IMR-90 (cell line): ENCODE measurements around the gene RNF144B. TPM values are rescaled to one million over a fixed set of nuclear protein-coding genes. Genes with fewer than 3 reads are reported as not detected.

Experiments used
- ATAC-seq: fragments of 200-7000 bp; cut with Tn5 transposase; 2 replicates; pipeline ENCODE4 v1.9.1; 2020; ENCODE audit warnings: low read depth, mild to moderate bottlenecking, moderate library complexity
- BruUV-seq: library from RNA; stranded (reverse); fragments of 400-500 nt; replicated peaks from 2 replicates; lab custom pipeline; 2021; lab: Mats Ljungman, UMichigan
- CTCF ChIA-PET: fragments of 300-600 bp; formaldehyde crosslinking; extraction: SDS; loops from one replicate; lab custom pipeline; 2021; ENCODE audit warnings: antibody characterized with exemption; lab: Yijun Ruan, JAX
- POLR2A ChIA-PET: fragments of 300-600 bp; sonication (Branson Sonifier 250); formaldehyde crosslinking; loops from one replicate; lab custom pipeline; 2022; ENCODE audit warnings: antibody characterized with exemption; ENCODE audit not compliant: unreplicated experiment; lab: Charles Lee
- DNase-seq: peaks from one replicate; pipeline ENCODE4 v3.0.0; 2013
- H2AFZ ChIP-seq: replicated peaks from 2 replicates; pipeline ENCODE3; 2013; ENCODE audit warnings: low read length, mild to moderate bottlenecking; ENCODE audit not compliant: poor library complexity
- H2AK5ac ChIP-seq: 2 replicates; pipeline ENCODE4 v1.6.1; 2013; ENCODE audit warnings: low read depth, low read length, inconsistent platforms
- H2AK9ac ChIP-seq: replicated peaks from 2 replicates; pipeline ENCODE3; 2013; ENCODE audit warnings: mild to moderate bottlenecking, low read depth, low read length, moderate library complexity; ENCODE audit not compliant: poor library complexity
- H2BK120ac ChIP-seq: 2 replicates; pipeline ENCODE4 v1.6.1; 2013; ENCODE audit warnings: low read depth, low read length, inconsistent platforms
- H2BK15ac ChIP-seq: 3 replicates; pipeline ENCODE4 v1.6.1; 2013; ENCODE audit warnings: low read depth, low read length, inconsistent platforms
- H2BK20ac ChIP-seq: 2 replicates; pipeline ENCODE4 v1.6.1; 2013; ENCODE audit warnings: low read depth, mild to moderate bottlenecking, inconsistent platforms, low read length, moderate library complexity
- H2BK5ac ChIP-seq: 2 replicates; pipeline ENCODE4 v1.6.1; 2013; ENCODE audit warnings: mild to moderate bottlenecking, low read depth, low read length, inconsistent platforms; ENCODE audit not compliant: poor library complexity, severe bottlenecking
- H3K14ac ChIP-seq: replicated peaks from 2 replicates; pipeline ENCODE4 v1.6.1; 2013; ENCODE audit warnings: low read depth, low read length, inconsistent platforms
- H3K18ac ChIP-seq: 2 replicates; pipeline ENCODE4 v1.6.1; 2013; ENCODE audit warnings: low read depth, low read length, control low read depth
- H3K23ac ChIP-seq: 2 replicates; pipeline ENCODE4 v1.6.1; 2013; ENCODE audit warnings: low read depth, low read length, inconsistent platforms
- H3K27ac ChIP-seq: 2 replicates; pipeline ENCODE4 v1.5.1; 2013; ENCODE audit warnings: mild to moderate bottlenecking, control low read depth, low read length; ENCODE audit not compliant: insufficient read depth
- H3K27me3 ChIP-seq: 2 replicates; pipeline ENCODE4 v1.6.1; 2013; ENCODE audit warnings: low read length; ENCODE audit not compliant: control insufficient read depth, insufficient read depth
- H3K36me3 ChIP-seq: 2 replicates; pipeline ENCODE4 v1.6.1; 2013; ENCODE audit warnings: low read length, mixed read lengths; ENCODE audit not compliant: control insufficient read depth, insufficient read depth
- H3K4ac ChIP-seq: 2 replicates; pipeline ENCODE4 v1.6.1; 2013; ENCODE audit warnings: low read depth, low read length, inconsistent platforms
- H3K4me1 ChIP-seq: 2 replicates; pipeline ENCODE4 v1.6.1; 2013; ENCODE audit warnings: low read length, mixed read lengths; ENCODE audit not compliant: control insufficient read depth, insufficient read depth
- H3K4me2 ChIP-seq: 2 replicates; pipeline ENCODE4 v1.6.1; 2013; ENCODE audit warnings: low read depth, mild to moderate bottlenecking, control low read depth, low read length, moderate library complexity
- H3K4me3 ChIP-seq: 2 replicates; pipeline ENCODE4 v1.5.1; 2013; ENCODE audit warnings: low read depth, mild to moderate bottlenecking, control low read depth, low read length, moderate library complexity; ENCODE audit not compliant: insufficient read depth
- H3K56ac ChIP-seq: 2 replicates; pipeline ENCODE4 v1.6.1; 2013; ENCODE audit warnings: low read length, inconsistent platforms; ENCODE audit not compliant: insufficient read depth; ENCODE audit errors: extremely low read depth
- H3K79me1 ChIP-seq, 2 experiments: 2 replicates each; pipeline ENCODE4 v1.6.1; 2013; ENCODE audit warnings: low read length in 2 of 2, inconsistent platforms in 1 of 2, low read depth in 1 of 2
- H3K9ac ChIP-seq: 2 replicates; pipeline ENCODE4 v1.6.1; 2013; ENCODE audit warnings: low read depth, low read length, control low read depth
- H3K9me1 ChIP-seq: 2 replicates; pipeline ENCODE4 v1.6.1; 2013; ENCODE audit warnings: low read length, inconsistent platforms; ENCODE audit not compliant: insufficient read depth
- H3K9me3 ChIP-seq: 2 replicates; pipeline ENCODE4 v1.6.1; 2013; ENCODE audit warnings: low read length; ENCODE audit not compliant: control insufficient read depth, insufficient read depth
- H4K20me1 ChIP-seq: 2 replicates; pipeline ENCODE4 v1.6.1; 2013; ENCODE audit warnings: low read length, inconsistent platforms; ENCODE audit not compliant: insufficient read depth
- H4K5ac ChIP-seq: 2 replicates; pipeline ENCODE4 v1.6.1; 2013; ENCODE audit warnings: mild to moderate bottlenecking, low read depth, low read length, control low read depth
- H4K8ac ChIP-seq, 2 experiments: 2 replicates each; pipeline ENCODE4 v1.6.1; 2013; ENCODE audit warnings: low read depth in 2 of 2, low read length in 2 of 2, control low read depth in 1 of 2, inconsistent platforms in 1 of 2
- H4K91ac ChIP-seq: 2 replicates; pipeline ENCODE4 v1.6.1; 2013; ENCODE audit warnings: low read depth, low read length, inconsistent platforms; ENCODE audit not compliant: insufficient read depth
- BHLHE40 ChIP-seq: fragments of 150-350 bp; IDR thresholded peaks from 2 replicates; pipeline ENCODE4 v1.6.1; 2016; ENCODE audit warnings: mild to moderate bottlenecking, low read depth, low read length
- CEBPB ChIP-seq: IDR thresholded peaks from 2 replicates; pipeline ENCODE4 v1.6.1; 2012; ENCODE audit warnings: low read depth, low read length, improper control_type of control experiment
- CHD1 ChIP-seq: IDR thresholded peaks from 2 replicates; pipeline ENCODE4 v1.6.1; 2012; ENCODE audit warnings: low read depth, low read length, improper control_type of control experiment
- CTCF ChIP-seq: conservative IDR thresholded peaks from 2 replicates; pipeline ENCODE4 v1.5.1; 2012; ENCODE audit warnings: mild to moderate bottlenecking, low read depth, low read length, improper control_type of control experiment
- ELK1 ChIP-seq: fragments of 150-350 bp; IDR thresholded peaks from 2 replicates; pipeline ENCODE4 v1.6.1; 2016; ENCODE audit warnings: low read depth, mild to moderate bottlenecking, low read length, moderate library complexity, borderline replicate concordance
- FOS ChIP-seq: fragments of 150-350 bp; IDR thresholded peaks from 2 replicates; pipeline ENCODE4 v1.6.1; 2016; ENCODE audit warnings: low read depth, low read length
- MAFK ChIP-seq: IDR thresholded peaks from 2 replicates; pipeline ENCODE4 v1.6.1; 2012; ENCODE audit warnings: low read depth, low read length, improper control_type of control experiment
- MAZ ChIP-seq: IDR thresholded peaks from 2 replicates; pipeline ENCODE4 v1.6.1; 2012; ENCODE audit warnings: low read depth, mild to moderate bottlenecking, low read length, improper control_type of control experiment, moderate library complexity, borderline replicate concordance
- MXI1 ChIP-seq: IDR thresholded peaks from 2 replicates; pipeline ENCODE4 v1.6.1; 2012; ENCODE audit warnings: low read depth, mild to moderate bottlenecking, low read length, moderate library complexity, borderline replicate concordance
- NFE2L2 ChIP-seq: fragments of 150-350 bp; IDR thresholded peaks from 2 replicates; pipeline ENCODE4 v1.6.1; 2016; ENCODE audit warnings: low read depth, mild to moderate bottlenecking, low read length
- POLR2A ChIP-seq: IDR thresholded peaks from 2 replicates; pipeline ENCODE4 v1.6.1; 2012; ENCODE audit warnings: mild to moderate bottlenecking, low read depth, low read length
- RAD21 ChIP-seq: IDR thresholded peaks from 2 replicates; pipeline ENCODE4 v1.6.1; 2012; ENCODE audit warnings: low read length, improper control_type of control experiment
- RCOR1 ChIP-seq: IDR thresholded peaks from 2 replicates; pipeline ENCODE4 v1.6.1; 2012; ENCODE audit warnings: mild to moderate bottlenecking, low read length, improper control_type of control experiment; ENCODE audit not compliant: insufficient replicate concordance
- RFX5 ChIP-seq: IDR thresholded peaks from 2 replicates; pipeline ENCODE4 v1.8.0; 2012; ENCODE audit warnings: low read depth, mild to moderate bottlenecking, low read length, moderate library complexity
- SMC3 ChIP-seq: fragments of 150-350 bp; IDR thresholded peaks from 2 replicates; pipeline ENCODE4 v1.6.1; 2016; ENCODE audit warnings: low read depth, mild to moderate bottlenecking, antibody characterized with exemption, low read length, moderate library complexity
- USF2 ChIP-seq: fragments of 150-350 bp; IDR thresholded peaks from 2 replicates; pipeline ENCODE4 v1.6.1; 2017; ENCODE audit warnings: mild to moderate bottlenecking, antibody characterized with exemption, low read length, low read depth
- WGBS, 2 experiments: methylation state at CpG; one replicate each; pipeline versions ENCODE4 v1.1.5 to v1.1.7; 2013; ENCODE audit warnings: missing lambda C conversion rate in 2 of 2; ENCODE audit not compliant: insufficient read length in 1 of 2; ENCODE audit errors: extremely low coverage in 2 of 2; 5-methylcytosine and 5-hydroxymethylcytosine counted together
- dilution Hi-C: fragments of 300-500 bp; cut with HindIII; formaldehyde crosslinking; loops from one replicate; pipeline ENCODE4 v1.14.3; 2018; ENCODE audit warnings: low sequenced_read_pairs; ENCODE audit not compliant: unreplicated experiment
- in situ Hi-C: fragments of 300-500 bp; cut with MboI; formaldehyde crosslinking; loops from 3 replicates; pipeline ENCODE4 v1.14.3; 2019; ENCODE audit warnings: low sequenced_read_pairs, inconsistent platforms, mixed read lengths
- intact Hi-C: fragments of 100-400 bp; cut with micrococcal nuclease; formaldehyde crosslinking; loops from 2 replicates; pipeline ENCODE4 v1.10.0; 2022
- polyA plus RNA-seq, 3 experiments: library from polyadenylated mRNA; depleted of rRNA; stranded (reverse); fragments of >200 nt; gene quantifications; 2 replicates each; pipeline ENCODE4 v1.2.3, GENCODE V29; 2012; ENCODE audit warnings: low replicate concordance in 1 of 3
- total RNA-seq: library from RNA; depleted of rRNA; stranded (reverse); fragments of >200 nt; gene quantifications from 2 replicates; pipeline ENCODE4 v1.2.3, GENCODE V29; 2012

The RNF144B gene
- total and polyA plus RNA-seq, 2 of the 4 experiments (the other 2 are of a cell fraction): 0.44 to 2.7 TPM

- in situ Hi-C loops: no loop called here
- Histone ChIP-seq H2BK20ac (no peak overlapping the region), H2AFZ (no peak overlapping the region), H4K20me1 (no peaks in the 10 kb centered on the region), H3K23ac (no peak overlapping the region), H3K14ac (no peak overlapping the region), H3K18ac (no peak overlapping the region), H3K9me3 (no peaks in the 10 kb centered on the region), H3K27ac (no peak overlapping the region), H3K56ac (no peak overlapping the region), H2BK120ac (no peak overlapping the region), H3K27me3 (no peaks in the 10 kb centered on the region), H3K9ac (no peak overlapping the region), H3K9me1 (no peaks in the 10 kb centered on the region), H3K4me2 (no peak overlapping the region), H2AK5ac (no peak overlapping the region), H2BK15ac (no peak overlapping the region), H4K5ac (no peak overlapping the region), H3K4me3 (no peak overlapping the region), H3K4ac (no peak overlapping the region), H4K8ac (no peak overlapping the region), H3K4me1 (no peaks in the 10 kb centered on the region), H2BK5ac (no peak overlapping the region), H3K79me1 (no peaks in the 10 kb centered on the region), H2AK9ac (no peak overlapping the region), H4K91ac (no peak overlapping the region), H3K36me3 (no peaks in the 10 kb centered on the region)
- dilution Hi-C loops: no loop called here
- TF ChIP-seq FOS (no peak), RFX5 (no peak), NFE2L2 (no peak), MAZ (no peak), USF2 (no peak), ELK1 (no peak), BHLHE40 (no peak), CHD1 (no peak), RAD21 (no peak), CEBPB (no peak), MXI1 (no peak), POLR2A (no peak), MAFK (no peak), SMC3 (no peak), RCOR1 (no peak), CTCF (no peak)
- no peak for DNase-seq
- intact Hi-C loops: no loop called here
- BruUV-seq: no TSS peak
- ChIA-PET CTCF (no interaction called here), POLR2A (no interaction called here)
- ATAC-seq: no peak
- no CpG with 5 or more reads among the region's 3 CpGs for WGBS, 2 experiments
Measured at GRCh38 chr6:18441251-18441979, 54.3 kb downstream of the RNF144B start.
